Transverse colon (tissue), 4 donors: ENCODE results near the gene UNK.

Experiments
- CTCF ChIP-seq, 5 experiments: fragments of 200-600 bp in 3 of 5; fragments of 450-650 bp in 2 of 5; sonication (generic) in 3 of 5; IDR thresholded peaks; 1 replicate in 2 of 5; 2 replicates in 3 of 5; pipeline ENCODE4 v1.5.1; 2016 to 2017; ENCODE audit warnings: antibody characterized with exemption in 5 of 5, inconsistent platforms in 3 of 5, mild to moderate bottlenecking in 2 of 5, moderate library complexity in 1 of 5
- EP300 ChIP-seq: sonication (generic); formaldehyde crosslinking; IDR thresholded peaks from one replicate; pipeline ENCODE4 v1.6.1; 2017; ENCODE audit warnings: antibody characterized with exemption, low read depth
- POLR2AphosphoS5 ChIP-seq, 3 donors: sonication (generic); formaldehyde crosslinking; IDR thresholded peaks; one replicate each; pipeline ENCODE4 v1.6.1; 2016; ENCODE audit warnings: antibody characterized with exemption in 3 of 3

GRCh38 chr17:75853433-75853832, 68.8 kb downstream of the UNK start:
- no peak for TF ChIP-seq EP300
- TF ChIP-seq POLR2AphosphoS5 (IDR thresholded peaks at IDR 0.05): no peak
- no peak for TF ChIP-seq CTCF (IDR thresholded peaks at IDR 0.05)
